Osteoblast (primary cell): ENCODE results near the gene NRDE2. TPM values are rescaled to one million over a fixed set of nuclear protein-coding genes. Genes with fewer than 3 reads are reported as not detected.
A peak's percentile ranks its signal among the peaks of the same experiment; 100 is the strongest.

Experiments
- DNase-seq: peaks from one replicate; pipeline ENCODE4 v3.0.0; 2011; ENCODE audit warnings: low spot score, mixed read lengths; ENCODE audit not compliant: insufficient read length; ENCODE audit errors: missing footprints
- H2AFZ ChIP-seq: 2 replicates; pipeline ENCODE4 v1.6.0; 2011; ENCODE audit warnings: mild to moderate bottlenecking, low read length
- H3K27ac ChIP-seq: 2 replicates; pipeline ENCODE4 v1.5.1; 2011; ENCODE audit warnings: mild to moderate bottlenecking, low read depth, low read length, moderate library complexity
- H3K27me3 ChIP-seq: 2 replicates; pipeline ENCODE4 v1.6.0; 2012; ENCODE audit warnings: mild to moderate bottlenecking, control low read depth, inconsistent platforms, low read length, moderate library complexity; ENCODE audit not compliant: insufficient read depth
- H3K36me3 ChIP-seq: 2 replicates; pipeline ENCODE4 v1.5.1; 2011; ENCODE audit warnings: mild to moderate bottlenecking, low read length, control low read depth, moderate library complexity; ENCODE audit not compliant: insufficient read depth
- H3K4me1 ChIP-seq: 2 replicates; pipeline ENCODE4 v1.5.1; 2011; ENCODE audit warnings: mild to moderate bottlenecking, low read length, control low read depth, moderate library complexity; ENCODE audit not compliant: insufficient read depth
- H3K4me2 ChIP-seq: 2 replicates; pipeline ENCODE4 v1.6.0; 2011; ENCODE audit warnings: mild to moderate bottlenecking, low read length; ENCODE audit not compliant: insufficient read depth
- H3K4me3 ChIP-seq: fragments of 200-600 bp; sonication (generic); 3 replicates; pipeline ENCODE4 v1.5.1; 2012; ENCODE audit warnings: mild to moderate bottlenecking, low read length, inconsistent platforms; ENCODE audit not compliant: insufficient read depth
- H3K79me2 ChIP-seq: 2 replicates; pipeline ENCODE4 v1.6.0; 2012; ENCODE audit warnings: mild to moderate bottlenecking, low read length, control low read depth, inconsistent platforms; ENCODE audit not compliant: insufficient read depth
- H3K9me3 ChIP-seq: 2 replicates; pipeline ENCODE4 v1.5.1; 2011; ENCODE audit warnings: low read depth, low read length, control low read depth
- H4K20me1 ChIP-seq: 2 replicates; pipeline ENCODE4 v1.6.0; 2012; ENCODE audit warnings: mild to moderate bottlenecking, low read length, control low read depth; ENCODE audit not compliant: insufficient read depth
- CTCF ChIP-seq: IDR thresholded peaks from 2 replicates; pipeline ENCODE4 v1.5.1; 2011; ENCODE audit warnings: mild to moderate bottlenecking, low read depth, low read length, moderate library complexity; ENCODE audit errors: extremely low read depth
- total RNA-seq: library from RNA; depleted of rRNA; stranded (reverse); fragments of >200 nt; gene quantifications from 2 replicates; pipeline ENCODE4 v1.2.3, GENCODE V29; 2012

The NRDE2 gene
- total RNA-seq, 1 donor, result 11.2 TPM

- no peak overlapping the region for H3K4me2 ChIP-seq
- no peak overlapping the region for H3K4me3 ChIP-seq
- H3K79me2 ChIP-seq, result no peaks in the 10 kb centered on the region
- no peaks in the 10 kb centered on the region for H4K20me1 ChIP-seq
- no peak for DNase-seq
- peaks cover 46% of the 10 kb centered on the region for H3K36me3 ChIP-seq
- no peaks in the 10 kb centered on the region for H3K9me3 ChIP-seq
- TF ChIP-seq CTCF, result no peak
- H3K27me3 ChIP-seq, result no peaks in the 10 kb centered on the region
- no peak overlapping the region for H2AFZ ChIP-seq
- peaks cover 1% of the 10 kb centered on the region for H3K4me1 ChIP-seq
- H3K27ac ChIP-seq, result no peak overlapping the region
Measured at GRCh38 chr14:90290337-90291011, 41.3 kb downstream of the NRDE2 start.

GRCh38 chr14:90288651-90289355 lies 42.9 kb downstream of the NRDE2 start:
- no peaks in the 10 kb centered on the region for H3K9me3 ChIP-seq
- no peak overlapping the region for H2AFZ ChIP-seq
- no peak for DNase-seq
- no peak overlapping the region for H3K4me2 ChIP-seq
- TF ChIP-seq CTCF, result no peak
- H3K4me3 ChIP-seq, result no peak overlapping the region
- no peaks in the 10 kb centered on the region for H3K79me2 ChIP-seq
- H3K27me3 ChIP-seq, result no peaks in the 10 kb centered on the region
- H3K4me1 ChIP-seq, result no peaks in the 10 kb centered on the region
- H3K36me3 ChIP-seq, result peaks cover 41% of the 10 kb centered on the region
- H3K27ac ChIP-seq, result no peak overlapping the region
- H4K20me1 ChIP-seq, result no peaks in the 10 kb centered on the region

GRCh38 chr14:90287791-90288190 lies 44.0 kb downstream of the NRDE2 start:
- Histone ChIP-seq H3K79me2 (no peaks in the 10 kb centered on the region), H3K4me3 (no peak overlapping the region), H3K27ac (no peak overlapping the region), H2AFZ (no peak overlapping the region), H3K4me1 (no peaks in the 10 kb centered on the region), H4K20me1 (no peaks in the 10 kb centered on the region), H3K9me3 (no peaks in the 10 kb centered on the region), H3K27me3 (no peaks in the 10 kb centered on the region), H3K4me2 (no peak overlapping the region), H3K36me3 (peaks cover 41% of the 10 kb centered on the region)
- no peak for TF ChIP-seq CTCF
- DNase-seq, result no peak

GRCh38 chr14:90281756-90282155 lies 50.0 kb downstream of the NRDE2 start:
- peaks cover 27% of the 10 kb centered on the region for H3K36me3 ChIP-seq
- H3K4me1 ChIP-seq, result peaks cover 22% of the 10 kb centered on the region
- peak; percentile 66 for DNase-seq
- H3K9me3 ChIP-seq, result no peaks in the 10 kb centered on the region
- peak overlapping the region; percentile 37 for H3K4me3 ChIP-seq
- H2AFZ ChIP-seq, result peak overlapping the region; percentile 63
- TF ChIP-seq CTCF, result no peak
- no peaks in the 10 kb centered on the region for H3K27me3 ChIP-seq
- H3K4me2 ChIP-seq, result peak overlapping the region; percentile 86
- H3K27ac ChIP-seq, result peak overlapping the region; percentile 88
- no peaks in the 10 kb centered on the region for H4K20me1 ChIP-seq
- H3K79me2 ChIP-seq, result no peaks in the 10 kb centered on the region
